Stimulated activated CD4-positive, alpha-beta T cell treated with anti-CD3 and anti-CD28 coated beads, Interleukin-2, amount 100 ng/mL, for 24 hours (primary cell): ENCODE results near the gene LZTS2.
"Not testable (repeated sequence)": the region's sequence is repeated elsewhere in the genome, so short reads cannot be mapped to it uniquely, and the experiment has no call there.

Experiments used
- DNase-seq, 2 donors: peaks; one replicate each; pipeline ENCODE4 v3.0.0-alpha.2; 2020

The LZTS2 gene

DNA sequence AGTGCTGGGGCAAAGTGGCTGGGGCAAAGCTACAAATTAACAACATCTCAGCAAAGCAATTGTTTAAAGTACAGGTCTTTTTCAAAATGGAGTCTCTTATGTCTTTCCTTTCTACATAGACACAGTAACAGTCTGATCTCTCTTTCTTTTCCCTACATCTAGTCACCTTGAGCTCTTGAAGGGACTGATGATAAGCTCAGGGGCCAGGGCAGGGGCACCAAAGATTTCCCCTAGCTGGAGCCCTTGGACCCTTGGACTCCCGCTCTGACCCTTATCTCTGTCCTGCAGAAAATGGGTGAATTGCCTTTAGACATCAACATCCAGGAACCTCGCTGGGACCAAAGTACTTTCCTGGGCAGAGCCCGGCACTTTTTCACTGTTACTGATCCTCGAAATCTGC, 34.8 kb downstream of the LZTS2 start:
- DNase-seq, result not testable (repeated sequence)

DNA sequence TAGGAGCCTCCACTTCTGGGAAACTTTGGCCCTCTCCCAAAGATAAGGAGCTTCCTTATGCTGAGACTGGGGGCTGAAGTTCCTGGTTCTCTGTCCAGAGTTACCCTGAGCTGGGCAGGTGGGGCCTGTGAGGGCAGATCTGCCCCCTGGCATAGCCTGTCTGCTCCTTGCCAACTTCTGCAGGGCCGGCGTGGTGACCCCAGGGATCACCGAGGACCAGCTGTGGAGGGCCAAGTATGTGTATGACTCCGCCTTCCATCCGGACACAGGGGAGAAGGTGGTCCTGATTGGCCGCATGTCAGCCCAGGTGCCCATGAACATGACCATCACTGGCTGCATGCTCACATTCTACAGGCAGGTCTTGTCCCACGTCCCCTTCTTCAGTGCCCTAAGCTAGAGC, 35.7 kb downstream of the LZTS2 start:
- DNase-seq, result no peak

DNA sequence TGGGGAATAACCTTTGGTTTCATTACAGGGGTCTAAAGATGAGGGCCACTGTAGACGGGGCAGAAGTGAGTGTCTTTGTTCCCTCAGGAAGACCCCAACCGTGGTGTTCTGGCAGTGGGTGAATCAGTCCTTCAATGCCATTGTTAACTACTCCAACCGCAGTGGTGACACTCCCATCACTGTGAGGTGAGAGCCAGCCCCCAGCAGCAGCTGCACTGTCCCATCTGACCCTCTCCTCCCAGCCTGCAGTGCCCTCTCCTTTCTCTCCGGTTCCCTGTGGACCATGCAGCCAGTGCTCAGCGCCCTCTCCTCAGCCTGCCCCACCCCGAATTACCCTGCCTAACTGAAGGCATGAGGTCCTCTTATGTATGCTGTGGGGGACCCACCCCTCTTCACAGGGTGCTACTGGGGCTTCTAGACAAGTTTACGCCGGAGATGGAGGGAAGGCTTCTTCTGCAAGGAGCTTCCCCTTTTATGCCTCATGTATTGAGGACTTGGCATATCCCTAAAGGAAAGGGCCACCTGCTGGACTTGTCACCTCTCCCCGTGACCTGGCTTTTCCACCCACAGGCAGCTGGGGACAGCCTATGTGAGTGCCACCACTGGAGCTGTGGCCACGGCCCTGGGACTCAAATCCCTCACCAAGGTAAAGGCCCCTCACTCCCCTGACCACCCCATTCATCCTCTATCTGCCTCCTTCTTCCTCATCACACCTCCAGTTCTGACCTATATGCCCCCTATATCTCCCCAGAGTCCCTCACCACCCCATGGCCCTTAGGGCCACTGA, 36.5 kb downstream of the LZTS2 start:
- DNase-seq, result no peak

DNA sequence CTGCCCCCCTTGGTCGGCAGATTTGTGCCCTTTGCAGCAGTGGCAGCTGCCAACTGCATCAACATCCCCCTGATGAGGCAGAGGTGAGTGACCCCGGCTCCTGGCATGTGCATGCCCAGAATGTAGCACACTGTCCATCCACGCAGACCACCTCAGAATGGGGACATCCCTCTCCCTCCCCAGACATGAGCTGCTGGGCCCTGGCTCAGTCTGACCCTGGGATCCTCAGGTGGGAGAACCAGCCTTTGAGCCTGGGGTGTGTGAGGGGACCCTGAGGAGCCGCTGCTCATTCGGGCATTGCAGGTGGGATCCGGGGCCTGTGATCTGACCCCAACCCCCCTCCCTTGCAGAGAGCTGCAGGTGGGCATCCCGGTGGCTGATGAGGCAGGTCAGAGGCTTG, 37.1 kb downstream of the LZTS2 start:
- DNase-seq, result no peak

DNA sequence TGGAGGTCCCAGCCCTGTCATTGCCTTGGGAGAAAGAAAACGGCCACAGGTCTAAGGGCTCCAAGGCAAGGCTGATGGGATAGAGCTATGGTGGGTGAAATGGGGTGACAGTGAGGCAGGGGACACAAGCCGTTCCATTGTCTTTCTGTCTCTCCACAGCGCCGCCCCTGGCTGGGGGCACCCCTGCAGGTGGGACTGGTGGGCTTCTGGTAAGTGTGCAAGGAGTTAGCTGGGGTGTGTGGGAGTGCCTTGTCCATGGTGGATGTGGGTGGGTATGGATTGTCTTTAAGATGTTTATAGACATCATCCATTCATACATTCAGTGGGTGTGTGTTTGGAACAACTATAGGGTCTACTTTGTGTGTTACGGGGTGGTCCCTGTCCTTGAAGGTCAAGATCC, 38.9 kb downstream of the LZTS2 start:
- DNase-seq, result no peak

DNA sequence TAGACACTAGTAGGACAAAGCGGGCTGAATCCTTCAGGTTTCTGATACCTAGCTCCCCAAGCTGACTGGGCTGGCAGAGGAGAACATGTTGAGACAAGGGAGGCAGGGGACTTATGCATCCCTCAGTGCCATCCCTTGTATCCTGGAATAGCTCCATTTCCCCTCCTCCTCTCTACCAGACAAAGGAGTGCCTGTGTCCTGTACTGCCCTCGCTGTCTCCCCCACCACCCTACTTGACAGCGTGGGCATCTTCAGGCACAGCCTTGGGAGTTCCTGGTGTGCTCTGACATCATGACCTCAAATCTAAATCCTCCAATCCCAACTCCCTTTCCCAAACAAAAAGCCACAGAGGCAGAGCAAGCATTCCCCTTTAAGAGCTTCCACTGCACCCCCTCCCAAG, 40.5 kb downstream of the LZTS2 start:
- DNase-seq, result no peak

DNA sequence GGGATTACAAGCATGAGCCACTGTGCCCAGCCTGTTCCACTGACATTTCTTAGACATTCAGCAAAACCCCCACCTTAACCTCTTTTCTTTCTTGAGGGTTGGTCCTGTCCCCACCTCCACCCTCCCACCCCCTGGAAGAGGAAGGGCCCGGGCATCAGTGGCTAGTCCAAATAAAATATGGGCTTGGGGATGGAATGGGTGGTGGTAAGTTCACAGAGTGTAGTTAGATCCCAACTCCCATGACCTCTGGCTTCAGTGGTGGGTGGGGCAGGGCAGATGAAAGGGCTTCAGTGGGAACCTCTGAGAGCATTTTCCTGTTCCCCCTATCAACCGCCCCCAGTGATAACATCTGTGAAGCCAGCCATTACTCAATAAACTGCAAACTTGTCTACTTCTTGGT, 41.2 kb downstream of the LZTS2 start:
- DNase-seq, result no peak

DNA sequence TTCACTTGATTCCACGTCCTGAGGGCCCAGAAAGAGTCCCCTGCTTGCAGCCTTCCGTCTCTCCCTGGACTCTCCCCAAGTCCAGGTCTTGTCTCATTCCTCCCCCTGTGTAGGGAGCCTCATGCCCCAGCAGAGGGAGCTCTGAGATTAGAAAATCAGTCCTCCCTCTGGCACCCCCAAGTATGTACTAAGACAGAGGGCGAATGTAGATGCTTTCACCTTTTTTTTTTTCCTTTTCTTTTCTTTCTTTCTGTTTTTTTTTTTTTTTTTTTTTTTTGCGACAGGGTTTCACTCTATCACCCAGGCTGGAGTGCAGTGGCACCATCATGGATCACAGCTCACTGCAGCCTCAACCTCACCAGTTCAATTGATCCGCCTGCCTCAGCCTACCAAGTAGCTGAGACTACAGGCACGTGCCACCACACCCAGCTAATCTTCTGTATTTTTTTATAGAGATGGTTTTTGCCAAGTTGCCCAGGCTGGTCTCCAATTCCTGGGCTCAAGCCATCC, 41.7 kb downstream of the LZTS2 start:
- peak; percentile 71 to 77 for DNase-seq

DNA sequence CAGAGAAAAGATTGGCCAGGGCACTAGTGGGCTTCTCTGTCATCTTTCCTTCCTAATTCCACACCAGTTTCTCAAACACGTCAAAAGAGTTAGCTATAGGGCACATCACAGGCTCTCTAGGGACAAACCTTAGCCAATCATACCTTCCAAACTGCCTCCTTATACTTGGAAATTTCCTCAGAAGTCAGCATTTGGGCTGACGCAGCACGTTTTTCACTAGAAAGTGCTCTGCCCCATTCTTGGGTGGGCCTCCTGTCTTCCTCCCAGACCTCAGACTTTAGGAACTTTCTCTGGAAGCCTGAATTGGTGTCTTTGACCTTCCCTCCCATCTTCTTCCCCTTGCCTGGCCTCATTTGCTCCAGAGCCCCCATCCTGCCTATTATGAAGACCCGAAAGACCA, 42.5 kb downstream of the LZTS2 start:
- DNase-seq, result no peak

DNA sequence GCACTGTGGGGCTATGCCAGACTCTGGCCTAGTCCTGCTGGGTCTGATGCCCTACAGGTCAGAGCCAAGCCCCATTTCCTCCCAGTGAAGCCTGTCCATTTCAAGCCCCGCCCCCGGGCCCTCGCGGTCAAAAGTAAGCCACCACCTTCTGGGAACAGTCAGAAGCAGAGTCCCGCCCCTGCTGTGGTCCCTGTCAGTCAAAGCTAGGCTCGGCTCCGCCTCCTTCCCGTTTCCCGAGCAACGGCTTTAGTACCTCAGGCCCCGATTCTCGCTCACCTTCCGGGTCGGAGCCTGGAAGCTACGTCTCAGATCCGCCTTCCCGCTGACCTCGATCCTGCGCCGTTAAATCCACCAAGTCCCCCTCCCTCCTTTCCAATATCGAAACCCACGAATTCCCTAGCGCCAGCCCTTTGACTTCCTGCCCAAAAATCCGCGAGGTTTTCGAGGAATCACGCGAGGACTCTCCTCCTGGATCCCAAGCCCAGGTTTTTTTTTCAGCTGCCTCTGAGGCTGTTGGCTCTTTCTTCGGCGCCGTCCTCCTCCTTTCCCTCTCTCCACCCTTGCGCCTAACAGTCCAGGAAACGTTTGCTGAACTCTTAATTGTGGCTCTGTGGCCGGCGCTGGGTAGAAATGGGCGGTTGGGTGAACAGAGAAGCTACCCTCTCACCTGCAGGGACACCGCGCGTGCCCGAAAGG, 43.2 kb downstream of the LZTS2 start:
- peak; percentile 89 to 95 for DNase-seq

DNA sequence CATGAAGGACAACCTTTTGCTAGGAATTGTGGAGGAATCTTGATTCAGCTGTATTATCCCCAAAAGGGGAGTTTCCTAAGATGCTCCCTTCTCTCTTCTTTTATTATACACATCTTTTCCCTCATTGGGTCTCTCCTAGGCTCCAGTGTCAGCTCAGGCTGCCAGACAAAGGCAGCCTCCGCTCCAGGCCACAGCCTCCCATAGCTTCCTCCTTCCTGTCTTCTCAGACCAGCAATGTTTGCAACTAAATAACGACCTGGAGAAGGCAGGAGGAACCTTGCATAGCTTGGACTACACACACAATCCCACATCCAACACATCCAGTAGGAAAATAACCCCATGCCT, 43.7 kb downstream of the LZTS2 start:
- DNase-seq, result no peak

DNA sequence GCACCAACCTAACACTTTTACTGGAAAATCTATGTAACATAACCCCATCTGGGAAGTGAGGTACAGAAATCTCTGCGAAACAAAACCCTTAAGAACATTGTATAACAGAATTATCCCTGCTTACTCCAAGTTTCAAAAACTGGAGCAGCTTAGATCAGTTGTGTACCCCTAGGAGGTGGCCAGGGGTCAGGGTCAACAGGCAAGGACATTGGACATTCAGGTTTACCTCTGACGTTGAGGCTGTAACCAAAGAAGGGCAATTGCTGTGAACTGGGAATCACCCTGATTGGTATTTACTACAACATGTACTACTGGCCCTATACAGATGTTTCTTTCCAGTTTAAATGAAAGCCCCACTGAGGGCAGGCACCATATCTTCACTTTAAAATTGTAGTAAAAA, 44.5 kb downstream of the LZTS2 start:
- DNase-seq, result no peak

DNA sequence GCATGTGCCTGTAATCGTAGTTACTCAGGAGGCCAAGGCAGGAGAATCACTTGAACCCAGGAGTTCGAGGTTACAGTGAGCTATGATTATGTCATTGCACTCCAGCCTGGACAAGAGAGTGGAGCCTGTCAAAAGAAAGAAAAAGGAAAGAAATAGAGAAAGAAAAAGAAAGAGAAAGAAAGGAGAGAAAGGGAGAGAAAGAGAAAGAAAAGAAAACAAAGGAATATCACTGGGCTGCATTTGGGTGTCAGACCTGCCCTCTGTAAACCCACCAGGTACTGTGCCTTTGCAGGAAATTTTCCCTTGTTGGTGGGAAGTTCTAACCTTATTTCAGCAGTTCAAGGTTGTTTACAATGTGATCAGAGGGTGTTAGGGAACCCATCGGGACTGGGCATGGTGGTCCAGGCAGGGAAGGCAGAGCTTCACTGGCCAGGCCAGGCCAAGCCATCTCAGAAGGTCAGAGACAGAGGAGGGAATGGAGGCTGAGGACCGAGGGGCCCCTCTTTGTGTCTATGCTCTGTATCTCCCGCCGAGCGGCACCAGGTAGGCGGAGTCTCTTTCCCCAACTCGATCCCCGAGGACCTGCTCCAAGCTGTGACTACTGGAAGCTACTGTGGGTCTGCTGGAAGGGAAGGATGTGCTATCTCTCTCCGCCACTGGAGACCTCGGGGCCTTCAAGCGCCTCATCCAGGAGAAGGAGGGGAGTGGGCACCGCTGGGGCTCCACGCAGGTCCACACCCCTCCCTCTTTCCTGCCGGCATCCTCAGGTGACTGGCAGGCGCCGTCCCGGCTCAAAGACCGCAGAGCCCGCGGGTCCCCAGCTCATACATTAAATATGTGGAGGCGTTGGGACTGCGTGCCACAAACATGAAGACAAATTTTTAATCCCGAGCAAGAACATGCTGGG, 47.0 kb downstream of the LZTS2 start:
- no peak for DNase-seq

DNA sequence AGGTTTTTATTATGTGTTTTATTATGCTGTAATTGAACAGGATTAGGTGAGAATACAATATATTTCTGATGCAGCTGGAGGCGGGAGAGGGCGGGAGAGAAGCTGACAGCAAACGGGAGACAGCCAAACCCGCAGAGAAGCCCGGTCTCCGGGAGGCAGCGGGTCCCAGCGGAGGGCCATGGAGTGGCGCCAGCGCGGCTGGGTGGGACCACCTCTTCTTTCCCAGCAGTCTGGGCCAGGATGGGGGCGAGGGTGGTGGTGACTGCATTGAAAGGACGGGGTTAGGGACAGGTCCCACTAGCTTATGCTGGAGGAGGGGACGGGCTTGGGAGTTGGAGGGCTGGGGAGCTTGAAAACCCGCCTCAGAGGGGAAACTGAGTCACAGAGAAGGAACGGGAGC, 47.7 kb downstream of the LZTS2 start:
- DNase-seq, result no peak

DNA sequence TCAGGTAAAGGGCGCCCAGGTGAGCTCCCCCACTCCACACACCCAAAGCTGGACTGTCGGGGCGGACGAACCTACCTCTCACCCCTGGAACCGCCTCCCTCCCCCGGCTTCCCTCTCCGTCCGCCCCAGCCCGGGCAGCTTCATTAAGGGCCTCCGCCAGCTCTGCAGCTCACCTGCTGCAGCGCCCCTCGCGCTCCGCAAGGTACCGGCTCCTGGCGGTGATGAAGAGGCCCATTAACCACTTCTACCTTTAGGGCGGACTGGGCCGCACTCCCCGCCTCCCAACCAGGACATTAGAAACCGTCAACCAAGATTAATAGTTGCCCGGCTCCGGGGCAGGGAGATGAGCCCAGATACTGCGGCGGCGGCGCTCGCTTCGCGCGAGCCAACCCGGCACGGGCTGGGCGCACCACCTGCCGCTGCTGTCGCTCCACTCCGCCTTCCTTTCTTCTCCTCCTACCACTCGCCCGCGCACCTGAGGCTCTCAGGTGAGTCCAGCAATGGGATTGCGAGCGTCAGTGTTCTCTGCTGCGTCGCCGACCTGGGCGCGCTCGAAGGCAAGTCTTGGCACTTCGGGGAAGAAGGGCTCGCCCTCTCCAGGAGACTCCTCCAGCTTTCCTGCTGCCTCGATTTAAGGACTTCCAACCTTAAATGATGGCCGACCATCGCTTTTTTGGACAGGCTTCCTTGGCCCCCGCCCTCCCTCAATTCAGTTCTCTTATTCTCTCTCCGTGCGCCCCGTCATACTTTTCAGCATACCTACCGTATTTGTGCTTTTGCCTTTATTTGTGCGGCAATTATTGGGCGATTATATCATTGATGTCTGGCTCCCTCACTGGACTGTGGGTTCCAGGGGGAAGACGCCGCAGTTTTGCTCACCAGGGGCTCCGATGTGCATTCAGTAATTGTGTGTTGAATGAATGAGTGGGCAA, 48.6 kb downstream of the LZTS2 start:
- DNase-seq, result no peak

DNA sequence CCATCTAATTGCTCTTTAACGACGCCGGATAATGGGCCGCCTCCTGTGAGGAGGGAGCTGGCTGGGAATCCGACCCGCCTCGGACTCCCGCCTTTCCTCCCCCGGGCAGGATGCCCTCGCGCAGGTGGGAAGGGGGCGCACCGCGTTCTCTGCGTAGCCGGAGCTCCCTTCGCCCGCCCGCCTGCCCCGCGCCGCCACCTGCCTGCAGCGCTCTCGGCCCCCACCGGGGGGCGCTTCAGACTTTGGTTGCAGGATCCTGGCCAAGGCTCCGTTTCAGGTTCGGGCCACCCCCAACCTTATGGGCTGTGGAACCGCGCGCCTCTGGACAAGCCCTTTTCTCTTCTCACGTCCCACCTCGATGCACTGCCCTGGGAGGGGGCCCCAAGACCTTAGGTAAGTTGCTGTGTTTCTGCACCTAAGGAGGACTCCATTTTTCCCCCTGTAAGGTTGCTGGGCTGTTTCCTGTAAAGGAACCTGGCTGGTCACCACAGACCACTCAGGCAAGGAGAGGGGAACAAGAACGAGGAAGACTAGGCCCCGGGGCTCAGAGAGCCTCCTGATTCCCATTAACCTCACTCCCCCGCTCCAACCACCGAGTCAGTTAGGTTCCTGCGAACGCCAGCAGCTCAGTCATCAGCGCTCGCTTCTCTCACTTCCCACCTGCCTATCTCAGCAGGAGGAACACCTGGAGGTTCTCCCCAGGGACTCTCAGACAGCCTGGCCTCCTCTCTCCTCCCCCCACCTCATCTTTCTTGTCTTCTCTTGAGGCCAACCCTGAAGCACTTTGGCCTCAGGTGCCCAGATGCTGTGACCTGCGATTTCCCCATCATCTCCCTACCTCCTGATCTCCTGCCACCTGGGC, 50.8 kb downstream of the LZTS2 start:
- peak; percentile 84 to 87 for DNase-seq

DNA sequence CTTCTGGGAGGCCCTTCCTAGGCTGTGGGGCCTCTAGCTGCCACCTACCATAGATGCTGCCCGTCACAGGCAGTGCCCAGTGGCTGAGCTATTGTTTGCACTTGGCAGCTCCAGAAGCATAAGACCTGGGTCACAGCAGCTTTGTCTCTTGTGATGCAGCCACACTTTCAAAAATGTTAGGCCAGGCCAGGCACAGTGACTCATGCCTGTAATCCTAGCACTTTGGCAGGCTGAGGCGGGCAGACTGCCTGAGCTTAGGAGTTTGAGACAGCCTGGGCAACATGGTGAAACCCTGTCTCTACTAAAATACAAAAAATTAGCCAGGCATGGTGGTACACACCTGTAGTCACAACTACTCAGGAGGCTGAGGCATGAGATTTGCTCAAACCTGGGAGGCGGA, 52.7 kb downstream of the LZTS2 start:
- DNase-seq, result no peak

DNA sequence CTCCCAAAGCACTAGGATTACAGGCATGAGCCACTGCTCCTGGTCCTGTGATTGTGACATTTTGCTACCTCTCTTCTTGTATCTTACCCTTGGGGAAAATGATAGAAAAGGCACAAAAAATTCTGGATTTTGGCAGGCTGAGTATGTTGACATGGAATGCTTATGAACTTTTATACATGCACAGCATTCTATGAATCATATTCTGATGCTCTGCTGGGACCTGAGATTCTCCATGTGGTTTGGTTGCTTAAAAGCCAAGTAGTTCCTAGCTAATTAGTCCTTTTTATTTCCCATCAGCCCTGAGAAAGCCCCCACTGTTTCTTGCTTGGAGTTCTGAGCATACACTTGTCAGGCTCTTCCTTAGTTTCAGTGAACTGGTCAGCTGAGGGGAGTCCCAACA, 53.9 kb downstream of the LZTS2 start:
- DNase-seq, result no peak

DNA sequence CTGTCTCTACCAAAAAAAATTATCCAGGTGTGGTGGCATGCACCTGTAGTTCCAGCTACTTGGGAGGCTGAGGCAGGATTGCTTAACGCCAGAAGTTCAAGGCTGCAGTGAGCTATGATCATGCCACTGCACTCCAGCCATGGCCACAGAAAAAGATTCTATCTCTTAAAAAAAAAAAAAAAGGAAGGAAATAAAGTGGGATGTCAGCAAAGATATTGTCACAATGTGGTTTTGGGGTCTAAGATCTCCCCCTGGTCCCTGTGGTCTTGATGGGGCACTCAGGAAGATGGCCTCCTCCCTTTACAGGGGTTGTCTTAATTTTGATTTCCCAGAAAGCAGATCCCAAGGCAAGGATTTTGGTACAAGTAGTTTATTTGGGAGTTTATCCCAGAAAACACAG, 54.7 kb downstream of the LZTS2 start:
- no peak for DNase-seq

DNA sequence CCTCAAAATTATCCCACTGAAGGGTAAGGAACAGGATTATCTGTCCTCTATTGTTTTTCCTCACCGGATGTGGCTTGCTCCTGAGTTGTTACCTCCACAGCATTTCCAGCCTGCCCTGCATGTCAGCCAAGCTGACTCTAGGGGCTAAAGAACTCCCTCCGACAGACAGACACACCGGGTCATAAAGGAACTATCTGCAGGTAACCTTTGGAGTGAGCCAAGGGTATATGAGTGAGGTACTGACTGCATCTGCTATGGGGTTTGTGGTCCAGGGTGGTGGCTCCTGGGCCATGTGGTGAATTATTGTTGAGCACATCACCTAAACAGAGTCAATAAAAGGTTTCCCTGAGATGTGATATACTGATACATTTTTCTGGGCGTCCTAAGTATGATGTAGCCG, 55.3 kb downstream of the LZTS2 start:
- DNase-seq, result no peak

DNA sequence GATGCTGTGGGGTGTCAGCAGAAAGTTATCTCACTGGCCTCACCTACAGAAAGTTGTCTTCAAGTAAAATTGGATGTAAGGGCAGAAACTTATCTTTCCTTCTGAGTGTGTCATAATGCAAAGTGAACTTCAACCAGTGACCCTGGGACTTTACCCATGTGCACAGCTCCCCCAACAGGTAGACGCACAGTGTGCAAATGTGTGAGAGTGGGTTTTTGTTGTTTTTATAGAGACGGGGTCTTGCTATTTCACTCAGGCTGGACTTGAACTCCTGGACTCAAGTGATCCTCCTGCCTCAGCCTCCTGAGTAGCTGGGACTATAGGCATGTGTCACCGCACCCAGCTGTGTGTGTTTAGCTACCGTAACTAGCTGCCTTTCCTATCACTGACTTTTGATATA, 55.8 kb downstream of the LZTS2 start:
- DNase-seq, result no peak
